ENCODE measurements around the gene CDKN1A.

DNA sequence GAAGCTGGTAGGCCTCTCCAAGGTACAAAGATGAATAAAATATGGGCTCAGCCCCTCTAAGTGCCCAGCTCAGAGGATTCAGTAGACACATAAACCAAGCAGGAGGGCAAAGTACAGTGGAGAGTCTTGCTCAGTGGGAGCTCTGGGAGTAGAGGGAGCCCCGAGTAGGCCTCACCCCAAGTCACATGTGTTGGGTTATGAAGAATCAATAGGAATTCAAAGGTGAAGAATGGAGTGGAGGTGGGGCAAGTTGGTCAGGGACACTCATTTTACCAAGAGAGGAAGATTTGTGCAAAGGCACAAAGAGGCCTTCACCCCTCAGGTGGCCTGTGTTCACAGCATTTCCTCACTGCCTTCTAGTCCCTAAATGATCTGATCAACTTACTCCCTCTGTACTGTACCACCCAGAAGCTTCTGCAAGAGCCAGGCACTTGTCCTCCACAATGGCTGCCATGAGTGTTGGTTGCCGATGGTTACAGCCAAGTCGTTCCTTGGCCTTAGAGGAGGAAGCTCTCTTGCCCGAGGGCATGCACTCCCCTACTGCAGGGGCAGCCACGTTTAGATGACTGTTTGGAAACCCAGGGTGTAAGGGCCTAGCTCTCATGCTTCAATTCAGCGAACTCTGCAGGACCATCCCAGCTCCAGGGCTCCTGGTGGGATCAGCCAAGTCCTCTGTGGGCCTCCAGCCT is 6.7 kb upstream of the CDKN1A start:
- TF ChIP-seq, protein P1, sequence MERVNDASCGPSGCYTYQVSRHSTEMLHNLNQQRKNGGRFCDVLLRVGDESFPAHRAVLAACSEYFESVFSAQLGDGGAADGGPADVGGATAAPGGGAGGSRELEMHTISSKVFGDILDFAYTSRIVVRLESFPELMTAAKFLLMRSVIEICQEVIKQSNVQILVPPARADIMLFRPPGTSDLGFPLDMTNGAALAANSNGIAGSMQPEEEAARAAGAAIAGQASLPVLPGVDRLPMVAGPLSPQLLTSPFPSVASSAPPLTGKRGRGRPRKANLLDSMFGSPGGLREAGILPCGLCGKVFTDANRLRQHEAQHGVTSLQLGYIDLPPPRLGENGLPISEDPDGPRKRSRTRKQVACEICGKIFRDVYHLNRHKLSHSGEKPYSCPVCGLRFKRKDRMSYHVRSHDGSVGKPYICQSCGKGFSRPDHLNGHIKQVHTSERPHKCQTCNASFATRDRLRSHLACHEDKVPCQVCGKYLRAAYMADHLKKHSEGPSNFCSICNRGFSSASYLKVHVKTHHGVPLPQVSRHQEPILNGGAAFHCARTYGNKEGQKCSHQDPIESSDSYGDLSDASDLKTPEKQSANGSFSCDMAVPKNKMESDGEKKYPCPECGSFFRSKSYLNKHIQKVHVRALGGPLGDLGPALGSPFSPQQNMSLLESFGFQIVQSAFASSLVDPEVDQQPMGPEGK (tag by site-specific recombination; IDR thresholded peaks at IDR 0.05) = no peak
- TF ChIP-seq ZNF660 (tag by site-specific recombination; IDR thresholded peaks at IDR 0.05) (no peak), ZSCAN23 (tag by site-specific recombination; IDR thresholded peaks at IDR 0.05) (no peak), GLIS1 (tag by site-specific recombination; IDR thresholded peaks at IDR 0.05) (no peak), ZNF16 (tag by site-specific recombination; IDR thresholded peaks at IDR 0.05; ENCODE audit: low read depth) (no peak), KLF16 (tag by site-specific recombination; IDR thresholded peaks at IDR 0.05) (no peak), ZNF501 (tag by site-specific recombination; IDR thresholded peaks at IDR 0.05) (no peak), ZNF138 (tag by site-specific recombination; IDR thresholded peaks at IDR 0.05; ENCODE audit: borderline replicate concordance) (no peak), ZNF76 (tag by site-specific recombination; IDR thresholded peaks at IDR 0.05; ENCODE audit: borderline replicate concordance, low read depth) (no peak), ZNF792 (tag by site-specific recombination; IDR thresholded peaks at IDR 0.05) (no peak)
- TF ChIP-seq, protein P2, sequence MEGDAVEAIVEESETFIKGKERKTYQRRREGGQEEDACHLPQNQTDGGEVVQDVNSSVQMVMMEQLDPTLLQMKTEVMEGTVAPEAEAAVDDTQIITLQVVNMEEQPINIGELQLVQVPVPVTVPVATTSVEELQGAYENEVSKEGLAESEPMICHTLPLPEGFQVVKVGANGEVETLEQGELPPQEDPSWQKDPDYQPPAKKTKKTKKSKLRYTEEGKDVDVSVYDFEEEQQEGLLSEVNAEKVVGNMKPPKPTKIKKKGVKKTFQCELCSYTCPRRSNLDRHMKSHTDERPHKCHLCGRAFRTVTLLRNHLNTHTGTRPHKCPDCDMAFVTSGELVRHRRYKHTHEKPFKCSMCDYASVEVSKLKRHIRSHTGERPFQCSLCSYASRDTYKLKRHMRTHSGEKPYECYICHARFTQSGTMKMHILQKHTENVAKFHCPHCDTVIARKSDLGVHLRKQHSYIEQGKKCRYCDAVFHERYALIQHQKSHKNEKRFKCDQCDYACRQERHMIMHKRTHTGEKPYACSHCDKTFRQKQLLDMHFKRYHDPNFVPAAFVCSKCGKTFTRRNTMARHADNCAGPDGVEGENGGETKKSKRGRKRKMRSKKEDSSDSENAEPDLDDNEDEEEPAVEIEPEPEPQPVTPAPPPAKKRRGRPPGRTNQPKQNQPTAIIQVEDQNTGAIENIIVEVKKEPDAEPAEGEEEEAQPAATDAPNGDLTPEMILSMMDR (tag by site-specific recombination; IDR thresholded peaks at IDR 0.05) = no peak
- TF ChIP-seq, protein P3, sequence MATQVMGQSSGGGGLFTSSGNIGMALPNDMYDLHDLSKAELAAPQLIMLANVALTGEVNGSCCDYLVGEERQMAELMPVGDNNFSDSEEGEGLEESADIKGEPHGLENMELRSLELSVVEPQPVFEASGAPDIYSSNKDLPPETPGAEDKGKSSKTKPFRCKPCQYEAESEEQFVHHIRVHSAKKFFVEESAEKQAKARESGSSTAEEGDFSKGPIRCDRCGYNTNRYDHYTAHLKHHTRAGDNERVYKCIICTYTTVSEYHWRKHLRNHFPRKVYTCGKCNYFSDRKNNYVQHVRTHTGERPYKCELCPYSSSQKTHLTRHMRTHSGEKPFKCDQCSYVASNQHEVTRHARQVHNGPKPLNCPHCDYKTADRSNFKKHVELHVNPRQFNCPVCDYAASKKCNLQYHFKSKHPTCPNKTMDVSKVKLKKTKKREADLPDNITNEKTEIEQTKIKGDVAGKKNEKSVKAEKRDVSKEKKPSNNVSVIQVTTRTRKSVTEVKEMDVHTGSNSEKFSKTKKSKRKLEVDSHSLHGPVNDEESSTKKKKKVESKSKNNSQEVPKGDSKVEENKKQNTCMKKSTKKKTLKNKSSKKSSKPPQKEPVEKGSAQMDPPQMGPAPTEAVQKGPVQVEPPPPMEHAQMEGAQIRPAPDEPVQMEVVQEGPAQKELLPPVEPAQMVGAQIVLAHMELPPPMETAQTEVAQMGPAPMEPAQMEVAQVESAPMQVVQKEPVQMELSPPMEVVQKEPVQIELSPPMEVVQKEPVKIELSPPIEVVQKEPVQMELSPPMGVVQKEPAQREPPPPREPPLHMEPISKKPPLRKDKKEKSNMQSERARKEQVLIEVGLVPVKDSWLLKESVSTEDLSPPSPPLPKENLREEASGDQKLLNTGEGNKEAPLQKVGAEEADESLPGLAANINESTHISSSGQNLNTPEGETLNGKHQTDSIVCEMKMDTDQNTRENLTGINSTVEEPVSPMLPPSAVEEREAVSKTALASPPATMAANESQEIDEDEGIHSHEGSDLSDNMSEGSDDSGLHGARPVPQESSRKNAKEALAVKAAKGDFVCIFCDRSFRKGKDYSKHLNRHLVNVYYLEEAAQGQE (tag by site-specific recombination; IDR thresholded peaks at IDR 0.05) = no peak
